ENCODE measurements around the gene OPHN1.

DNA sequence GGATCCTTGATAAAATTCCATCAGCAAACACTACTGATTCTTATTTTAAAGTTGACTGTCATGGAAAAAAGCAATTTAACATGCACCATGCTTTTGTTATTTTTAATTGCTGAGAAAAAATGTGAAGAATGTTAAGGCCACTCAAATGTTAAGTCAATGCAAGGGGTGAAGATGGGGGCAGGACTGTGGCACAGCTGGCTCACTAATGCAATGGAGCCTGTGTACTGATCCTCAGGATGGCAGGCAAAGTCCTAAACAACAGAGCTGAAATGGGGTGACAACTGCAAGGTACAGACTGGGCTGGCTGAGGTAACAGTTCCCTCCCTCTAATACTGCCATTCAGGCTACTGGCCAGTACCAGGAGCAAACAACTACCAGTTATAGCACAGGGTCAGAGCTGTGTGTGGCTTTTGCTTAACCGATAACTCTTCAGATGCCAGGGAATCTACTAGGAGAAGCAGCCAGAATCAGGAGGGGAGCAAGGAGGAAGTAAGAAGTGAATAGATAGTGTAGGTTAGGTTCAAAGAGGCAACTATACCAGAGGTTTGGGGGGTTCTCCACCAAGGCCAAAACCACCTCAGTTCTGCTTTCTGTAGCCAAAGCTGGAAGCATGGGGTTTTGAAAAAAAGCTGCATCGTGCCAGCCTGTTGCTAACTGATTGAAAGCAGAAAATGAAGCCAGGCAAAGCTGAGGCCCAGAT lies 372.6 kb downstream of the OPHN1 start:
- TF ChIP-seq, protein P1, sequence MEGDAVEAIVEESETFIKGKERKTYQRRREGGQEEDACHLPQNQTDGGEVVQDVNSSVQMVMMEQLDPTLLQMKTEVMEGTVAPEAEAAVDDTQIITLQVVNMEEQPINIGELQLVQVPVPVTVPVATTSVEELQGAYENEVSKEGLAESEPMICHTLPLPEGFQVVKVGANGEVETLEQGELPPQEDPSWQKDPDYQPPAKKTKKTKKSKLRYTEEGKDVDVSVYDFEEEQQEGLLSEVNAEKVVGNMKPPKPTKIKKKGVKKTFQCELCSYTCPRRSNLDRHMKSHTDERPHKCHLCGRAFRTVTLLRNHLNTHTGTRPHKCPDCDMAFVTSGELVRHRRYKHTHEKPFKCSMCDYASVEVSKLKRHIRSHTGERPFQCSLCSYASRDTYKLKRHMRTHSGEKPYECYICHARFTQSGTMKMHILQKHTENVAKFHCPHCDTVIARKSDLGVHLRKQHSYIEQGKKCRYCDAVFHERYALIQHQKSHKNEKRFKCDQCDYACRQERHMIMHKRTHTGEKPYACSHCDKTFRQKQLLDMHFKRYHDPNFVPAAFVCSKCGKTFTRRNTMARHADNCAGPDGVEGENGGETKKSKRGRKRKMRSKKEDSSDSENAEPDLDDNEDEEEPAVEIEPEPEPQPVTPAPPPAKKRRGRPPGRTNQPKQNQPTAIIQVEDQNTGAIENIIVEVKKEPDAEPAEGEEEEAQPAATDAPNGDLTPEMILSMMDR (IDR thresholded peaks at IDR 0.05) = no peak
- TF ChIP-seq POLR2A (IDR thresholded peaks at IDR 0.05) = no peak
